Endothelial cell of umbilical vein (primary cell): Measurements from ENCODE around the gene ESYT2. TPM values are rescaled to one million over a fixed set of nuclear protein-coding genes. Genes with fewer than 3 reads are reported as not detected.
A peak's percentile ranks its signal among the peaks of the same experiment; 100 is the strongest.

Experiments
- BruUV-seq: library from RNA; stranded (reverse); fragments of 400-500 nt; replicated peaks from 2 replicates; lab custom pipeline; 2021; lab: Mats Ljungman, UMichigan
- CTCF ChIA-PET: fragments of 300-600, 350-600 bp; sonication (Branson Sonifier 250); formaldehyde crosslinking; loops from one replicate; lab custom pipeline; 2021; ENCODE audit warnings: antibody characterized with exemption, inconsistent platforms; lab: Charles Lee
- POLR2A ChIA-PET: fragments of 300-600, 350-600 bp; sonication (Branson Sonifier 250); formaldehyde crosslinking; loops from one replicate; lab custom pipeline; 2021; ENCODE audit warnings: antibody characterized with exemption, inconsistent platforms; lab: Charles Lee
- DNase-seq: peaks from one replicate; pipeline ENCODE4 v3.0.0-alpha.2; 2011; ENCODE audit warnings: low read depth, low spot score
- FAIRE-seq: peaks from 2 replicates; lab custom pipeline; 2011; peaks lifted over from hg19 to GRCh38; lab: Jason Lieb, UNC
- H2AFZ ChIP-seq: 2 replicates; pipeline ENCODE4 v1.6.0; 2012; ENCODE audit warnings: low read depth, low read length, control low read depth, inconsistent platforms
- H3K27ac ChIP-seq: 2 replicates; pipeline ENCODE4 v1.5.1; 2011; ENCODE audit warnings: low read depth, mild to moderate bottlenecking, control low read depth, low read length, moderate library complexity; ENCODE audit not compliant: insufficient read depth
- H3K27me3 ChIP-seq, 2 experiments: 2 replicates each; pipeline versions ENCODE4 v1.6.0 to v1.6.1; 2011; ENCODE audit warnings: low read length in 2 of 2, mixed read lengths in 1 of 2; ENCODE audit not compliant: control insufficient read depth in 2 of 2, insufficient read depth in 2 of 2
- H3K36me3 ChIP-seq, 2 experiments: 2 replicates in 1 of 2; 3 replicates in 1 of 2; pipeline ENCODE4 v1.5.1; 2011; ENCODE audit warnings: low read length in 2 of 2, mild to moderate bottlenecking in 1 of 2, moderate library complexity in 1 of 2; ENCODE audit not compliant: control insufficient read depth in 2 of 2, insufficient read depth in 2 of 2; ENCODE audit errors: extremely low read depth in 1 of 2
- H3K4me1 ChIP-seq: 3 replicates; pipeline ENCODE4 v1.5.1; 2011; ENCODE audit warnings: mild to moderate bottlenecking, low read length; ENCODE audit not compliant: control insufficient read depth, insufficient read depth; ENCODE audit errors: extremely low read depth
- H3K4me2 ChIP-seq: 2 replicates; pipeline ENCODE4 v1.6.1; 2011; ENCODE audit warnings: low read length, control low read depth, mixed read lengths; ENCODE audit not compliant: insufficient read depth
- H3K4me3 ChIP-seq, 3 experiments: fragments of 200-600 bp in 1 of 3; sonication (generic), shearing (Covaris generic) in 1 of 3; replicated peaks in 1 of 3; 2 replicates each; pipeline ENCODE4 v1.5.1; 2011 to 2016; ENCODE audit warnings: control low read depth in 3 of 3, low read length in 3 of 3, mild to moderate bottlenecking in 2 of 3, inconsistent platforms in 1 of 3, low read depth in 1 of 3, moderate library complexity in 1 of 3; ENCODE audit not compliant: insufficient read depth in 1 of 3
- H3K79me2 ChIP-seq: 2 replicates; pipeline ENCODE4 v1.6.0; 2012; ENCODE audit warnings: low read length, inconsistent platforms; ENCODE audit not compliant: control insufficient read depth, insufficient read depth
- H3K9ac ChIP-seq: replicated peaks from 2 replicates; pipeline ENCODE3; 2011; ENCODE audit warnings: low read length, control low read depth; ENCODE audit not compliant: insufficient read depth; ENCODE audit errors: extremely low read depth
- H3K9me1 ChIP-seq: replicated peaks from 3 replicates; pipeline ENCODE4 v1.6.0; 2011; ENCODE audit warnings: mild to moderate bottlenecking, low read length; ENCODE audit not compliant: control insufficient read depth, insufficient read depth; ENCODE audit errors: extremely low read depth
- H3K9me3 ChIP-seq: replicated peaks from 2 replicates; pipeline ENCODE4 v1.5.1; 2012; ENCODE audit warnings: low read length, inconsistent platforms; ENCODE audit not compliant: control insufficient read depth, insufficient read depth
- H4K20me1 ChIP-seq: replicated peaks from 2 replicates; pipeline ENCODE3; 2011; ENCODE audit warnings: mild to moderate bottlenecking, low read length; ENCODE audit not compliant: control insufficient read depth, insufficient read depth; ENCODE audit errors: extremely low read depth
- CTCF ChIP-seq, 2 donors: IDR thresholded peaks; 1 replicate in 1 of 2; 2 replicates in 1 of 2; pipeline ENCODE4 v1.5.1; 2011; ENCODE audit warnings: low read length in 2 of 2, mild to moderate bottlenecking in 2 of 2, moderate library complexity in 2 of 2, control low read depth in 1 of 2, inconsistent platforms in 1 of 2, low read depth in 1 of 2; ENCODE audit not compliant: insufficient read depth in 1 of 2; ENCODE audit errors: extremely low read depth in 1 of 2
- EZH2 ChIP-seq: IDR thresholded peaks from 2 replicates; pipeline ENCODE4 v1.6.1; 2012; ENCODE audit warnings: borderline replicate concordance, low read depth, mild to moderate bottlenecking, moderate library complexity, low read length, inconsistent platforms; ENCODE audit not compliant: severe bottlenecking
- FOS ChIP-seq: IDR thresholded peaks from 2 replicates; pipeline ENCODE4 v1.6.1; 2011; ENCODE audit warnings: mild to moderate bottlenecking, low read length, moderate library complexity, borderline replicate concordance; ENCODE audit not compliant: insufficient read depth
- GATA2 ChIP-seq: IDR thresholded peaks from 2 replicates; pipeline ENCODE4 v1.7.0; 2011; ENCODE audit warnings: low read depth, mild to moderate bottlenecking, moderate library complexity, mixed read lengths, low read length; ENCODE audit not compliant: insufficient read length, insufficient read depth
- JUN ChIP-seq: IDR thresholded peaks from 2 replicates; pipeline ENCODE4 v1.6.1; 2011; ENCODE audit warnings: borderline replicate concordance, low read depth; ENCODE audit not compliant: insufficient read length, insufficient read depth
- MAX ChIP-seq: IDR thresholded peaks from 2 replicates; pipeline ENCODE4 v1.6.1; 2011; ENCODE audit not compliant: insufficient read depth, insufficient read length
- MYC ChIP-seq: IDR thresholded peaks from one replicate; pipeline ENCODE4 v1.6.1; 2011; ENCODE audit warnings: mild to moderate bottlenecking, low read depth, low read length
- POLR2A ChIP-seq: IDR thresholded peaks from 2 replicates; pipeline ENCODE4 v1.6.1; 2012; ENCODE audit warnings: low read depth, mild to moderate bottlenecking, control low read depth, low read length
- POLR2AphosphoS5 ChIP-seq: IDR thresholded peaks from 2 replicates; pipeline ENCODE4 v1.6.1; 2012; ENCODE audit warnings: low read depth, mild to moderate bottlenecking, control low read depth, low read length, moderate library complexity; ENCODE audit not compliant: insufficient read depth
- dilution Hi-C: fragments of 300-500 bp; cut with MboI; formaldehyde crosslinking; loops from one replicate; pipeline ENCODE4 v1.15.0; 2019; ENCODE audit warnings: low sequenced_read_pairs; ENCODE audit not compliant: extremely low pct_ligation_motif_present
- intact Hi-C: fragments of 100-400 bp; cut with micrococcal nuclease; formaldehyde crosslinking; loops from one replicate; pipeline ENCODE4 v1.10.0; 2022
- polyA plus RNA-seq, 4 experiments: library from polyadenylated mRNA; depleted of rRNA in 3 of 4; stranded (reverse) in 3 of 4; unstranded in 1 of 4; fragments of >200 nt; gene quantifications; 2 replicates each; pipeline versions ENCODE4 v1.2.1 to v1.2.3, GENCODE V29; 2011 to 2012; ENCODE audit warnings: missing spikeins in 1 of 4
- total RNA-seq: library from RNA; stranded (reverse); gene quantifications from 2 replicates; pipeline ENCODE4 v1.2.3, GENCODE V29; 2021

ESYT2 gene
- total and polyA plus RNA-seq, 2 donors (not counting 3 experiments of a cell fraction or from before 2014, with no cell fraction given): 18.8 to 46.6 TPM

GRCh38 chr7:158805414-158805813 is 23.9 kb downstream of the ESYT2 start:
- POLR2A ChIA-PET: no interaction called here
- no TSS peak for BruUV-seq
- CTCF ChIA-PET: interaction anchor here (1.6 kb wide), 1 partner anchor 11 kb away, joined by 5 read pairs; no protein-coding TSS in a partner anchor
- no peak overlapping the region for H3K27ac ChIP-seq
- peaks cover 36% of the 10 kb centered on the region for H3K79me2 ChIP-seq
- no peaks in the 10 kb centered on the region for H4K20me1 ChIP-seq
- intact Hi-C loops (no loop called here), dilution Hi-C loops (no loop called here)
- no peak for TF ChIP-seq JUN
- TF ChIP-seq FOS: no peak
- TF ChIP-seq EZH2: no peak
- TF ChIP-seq CTCF (IDR thresholded peaks at IDR 0.05; ENCODE audit: extremely low read depth in 1 of 2, insufficient read depth in 1 of 2, low read depth in 1 of 2, low read length in 2 of 2): no peak
- TF ChIP-seq MAX: no peak
- no peak for TF ChIP-seq GATA2
- no peak for TF ChIP-seq POLR2A
- TF ChIP-seq POLR2AphosphoS5: no peak
- TF ChIP-seq MYC: no peak
- no peaks in the 10 kb centered on the region for H3K9me3 ChIP-seq
- FAIRE-seq (peak; percentile 24), DNase-seq (no peak)
- H3K9me1 ChIP-seq: no peaks in the 10 kb centered on the region
- H3K4me3 ChIP-seq: no peak overlapping the region
- no peaks in the 10 kb centered on the region for H3K4me1 ChIP-seq
- H3K27me3 ChIP-seq: no peaks in the 10 kb centered on the region
- H3K4me2 ChIP-seq: no peak overlapping the region
- H3K36me3 ChIP-seq: peaks cover 0 to 3% of the 10 kb centered on the region in 2 experiments
- no peak overlapping the region for H3K9ac ChIP-seq
- H2AFZ ChIP-seq: no peak overlapping the region
